Calu3 (cell line): ENCODE measurements around the gene FNIP1. TPM values are rescaled to one million over a fixed set of nuclear protein-coding genes. Genes with fewer than 3 reads are reported as not detected.

Experiments
- BruUV-seq: library from RNA; stranded (reverse); fragments of 400-500 nt; replicated peaks from 2 replicates; lab custom pipeline; 2021; lab: Mats Ljungman, UMichigan
- CTCF ChIA-PET: fragments of 300-600 bp; sonication (Branson Sonifier 250); formaldehyde crosslinking; loops from one replicate; lab custom pipeline; 2022; ENCODE audit warnings: antibody characterized with exemption; lab: Charles Lee
- DNase-seq: peaks from one replicate; pipeline ENCODE4 v3.0.0; 2022
- H3K27ac Mint-ChIP-seq: one replicate; pipeline ENCODE4 v1.8.0; 2022; ENCODE audit warnings: mixed read lengths; ENCODE audit not compliant: unreplicated experiment
- H3K27me3 Mint-ChIP-seq: one replicate; pipeline ENCODE4 v1.8.0; 2022; ENCODE audit warnings: mixed read lengths; ENCODE audit not compliant: unreplicated experiment
- H3K36me3 Mint-ChIP-seq: one replicate; pipeline ENCODE4 v1.8.0; 2022; ENCODE audit warnings: mild to moderate bottlenecking, moderate library complexity, mixed read lengths; ENCODE audit not compliant: insufficient read depth, unreplicated experiment
- H3K4me1 Mint-ChIP-seq: one replicate; pipeline ENCODE4 v1.8.0; 2022; ENCODE audit warnings: mild to moderate bottlenecking, low read depth, mixed read lengths; ENCODE audit not compliant: unreplicated experiment
- H3K4me3 Mint-ChIP-seq: one replicate; pipeline ENCODE4 v1.8.0; 2022; ENCODE audit warnings: mild to moderate bottlenecking, low read depth, moderate library complexity, mixed read lengths; ENCODE audit not compliant: unreplicated experiment
- H3K9me3 Mint-ChIP-seq: one replicate; pipeline ENCODE4 v1.8.0; 2022; ENCODE audit warnings: low read depth, mixed read lengths; ENCODE audit not compliant: unreplicated experiment
- CTCF ChIP-seq: fragments of 200-600 bp; IDR thresholded peaks from one replicate; pipeline ENCODE4 v1.8.0; 2022; ENCODE audit warnings: antibody characterized with exemption; ENCODE audit not compliant: unreplicated experiment
- intact Hi-C: fragments of 100-400 bp; cut with micrococcal nuclease; formaldehyde crosslinking; loops from one replicate; pipeline ENCODE4 v1.10.0; 2022; ENCODE audit not compliant: unreplicated experiment
- total RNA-seq: library from RNA; stranded (reverse); gene quantifications from 2 replicates; pipeline ENCODE4 v1.2.3, GENCODE V29; 2022

FNIP1 gene
- total RNA-seq, 1 experiment from 2014 or later: 46.0 TPM

GRCh38 chr5:131659290-131659689 is 137.5 kb downstream of the FNIP1 start:
- BruUV-seq: no TSS peak
- Mint-ChIP-seq H3K27ac (no peak overlapping the region), H3K9me3 (peaks cover 4% of the 10 kb centered on the region), H3K4me3 (no peak overlapping the region), H3K36me3 (peaks cover 48% of the 10 kb centered on the region), H3K27me3 (no peaks in the 10 kb centered on the region), H3K4me1 (peaks cover 6% of the 10 kb centered on the region)
- no peak for DNase-seq
- intact Hi-C loops: no loop called here
- TF ChIP-seq CTCF: no peak
- CTCF ChIA-PET: interaction anchor here (0.6 kb wide), 1 partner anchor 12 kb away, joined by 4 read pairs; no protein-coding TSS in a partner anchor

GRCh38 chr5:131654776-131655175 is 142.0 kb downstream of the FNIP1 start:
- DNase-seq: no peak
- peaks cover 9% of the 10 kb centered on the region for H3K4me1 Mint-ChIP-seq
- no peaks in the 10 kb centered on the region for H3K9me3 Mint-ChIP-seq
- no TSS peak for BruUV-seq
- CTCF ChIA-PET: interaction anchor here (0.7 kb wide), 1 partner anchor 13 kb away, joined by 3 read pairs; no protein-coding TSS in a partner anchor
- peaks cover 37% of the 10 kb centered on the region for H3K36me3 Mint-ChIP-seq
- no peak for TF ChIP-seq CTCF
- H3K27me3 Mint-ChIP-seq: no peaks in the 10 kb centered on the region
- no peak overlapping the region for H3K4me3 Mint-ChIP-seq
- intact Hi-C loops: no loop called here
- no peak overlapping the region for H3K27ac Mint-ChIP-seq

- H3K36me3 Mint-ChIP-seq: peaks cover 35% of the 10 kb centered on the region
- no peaks in the 10 kb centered on the region for H3K9me3 Mint-ChIP-seq
- H3K27me3 Mint-ChIP-seq: no peaks in the 10 kb centered on the region
- CTCF ChIA-PET: no interaction called here
- no peak for TF ChIP-seq CTCF
- no TSS peak for BruUV-seq
- H3K27ac Mint-ChIP-seq: no peak overlapping the region
- no peak overlapping the region for H3K4me3 Mint-ChIP-seq
- no peak for DNase-seq
- peaks cover 9% of the 10 kb centered on the region for H3K4me1 Mint-ChIP-seq
- intact Hi-C loops: no loop called here
Observed at GRCh38 chr5:131654309-131654708, 142.5 kb downstream of the FNIP1 start.

GRCh38 chr5:131649161-131649560 is 147.7 kb downstream of the FNIP1 start:
- Mint-ChIP-seq H3K27ac (no peak overlapping the region), H3K27me3 (no peaks in the 10 kb centered on the region), H3K36me3 (peaks cover 41% of the 10 kb centered on the region), H3K4me3 (no peak overlapping the region), H3K4me1 (peaks cover 2% of the 10 kb centered on the region), H3K9me3 (no peaks in the 10 kb centered on the region)
- CTCF ChIA-PET: no interaction called here
- BruUV-seq: no TSS peak
- no peak for TF ChIP-seq CTCF
- DNase-seq: no peak
- intact Hi-C loops: no loop called here
